DMS53 (cell line): ENCODE measurements around the gene MED13L.

Source experiments
- DNase-seq: peaks from one replicate; lab custom pipeline; 2025; lab: John Stamatoyannopoulos, UW

MED13L gene

GRCh38 chr12:116130431-116130830, 147.1 kb downstream of the MED13L start:
- no peak for DNase-seq

GRCh38 chr12:116128779-116129178, 148.7 kb downstream of the MED13L start:
- DNase-seq, result no peak

GRCh38 chr12:116127859-116128258, 149.6 kb downstream of the MED13L start:
- no peak for DNase-seq

- no peak for DNase-seq
Measured at GRCh38 chr12:116126610-116127009, 150.9 kb downstream of the MED13L start.

GRCh38 chr12:116125956-116126566, 151.4 kb downstream of the MED13L start:
- no peak for DNase-seq

GRCh38 chr12:116125084-116125483, 152.4 kb downstream of the MED13L start:
- DNase-seq, result no peak

GRCh38 chr12:116123451-116124258, 153.8 kb downstream of the MED13L start:
- peak; percentile 88 for DNase-seq

- no peak for DNase-seq
Measured at GRCh38 chr12:116122628-116123027, 154.9 kb downstream of the MED13L start.

GRCh38 chr12:116121453-116121871, 156.0 kb downstream of the MED13L start:
- no peak for DNase-seq

GRCh38 chr12:116116650-116117424, 160.7 kb downstream of the MED13L start:
- no peak for DNase-seq

GRCh38 chr12:116113398-116114130, 163.9 kb downstream of the MED13L start:
- no peak for DNase-seq

GRCh38 chr12:116106870-116107269, 170.6 kb downstream of the MED13L start:
- no peak for DNase-seq

GRCh38 chr12:116104167-116104767, 173.2 kb downstream of the MED13L start:
- DNase-seq, result no peak

GRCh38 chr12:116101991-116102390, 175.5 kb downstream of the MED13L start:
- DNase-seq, result no peak

- no peak for DNase-seq
Measured at GRCh38 chr12:116099652-116100432, 177.7 kb downstream of the MED13L start.

- no peak for DNase-seq
Measured at GRCh38 chr12:116096874-116097273, 180.6 kb downstream of the MED13L start.

- DNase-seq, result no peak
Measured at GRCh38 chr12:116094475-116094874, 183.0 kb downstream of the MED13L start.

- DNase-seq, result no peak
Measured at GRCh38 chr12:116093915-116094314, 183.6 kb downstream of the MED13L start.

- no peak for DNase-seq
Measured at GRCh38 chr12:116092776-116093175, 184.7 kb downstream of the MED13L start.

GRCh38 chr12:116092162-116092561, 185.3 kb downstream of the MED13L start:
- no peak for DNase-seq

- DNase-seq, result no peak
Measured at GRCh38 chr12:116091579-116091978, 185.9 kb downstream of the MED13L start.
